ENCODE results near the gene NOC4L.

DNA sequence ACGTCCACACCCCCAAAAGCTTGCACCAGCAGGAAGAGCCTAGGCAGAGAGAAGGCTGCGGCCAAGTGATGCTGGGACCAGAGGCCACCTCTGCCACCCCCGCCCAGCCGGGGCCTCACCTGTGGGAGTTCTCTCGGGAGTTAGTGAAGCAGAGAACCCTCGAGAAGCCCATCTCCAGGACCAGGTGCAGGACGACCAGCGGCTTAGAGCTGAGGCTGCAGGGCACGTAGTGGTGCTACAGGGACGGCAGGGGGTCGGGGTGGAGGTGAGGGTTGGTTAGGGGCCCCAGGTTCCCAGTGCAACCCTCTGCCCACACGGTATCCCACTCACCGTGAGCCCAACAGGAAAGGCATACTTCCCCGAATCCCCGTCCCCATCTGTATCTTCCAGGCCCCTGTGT lies 3.8 kb upstream of the NOC4L start:
- TF ChIP-seq POLR2AphosphoS5 (IDR thresholded peaks at IDR 0.05; ENCODE audit: low read depth), result no peak
- TF ChIP-seq, protein P1, sequence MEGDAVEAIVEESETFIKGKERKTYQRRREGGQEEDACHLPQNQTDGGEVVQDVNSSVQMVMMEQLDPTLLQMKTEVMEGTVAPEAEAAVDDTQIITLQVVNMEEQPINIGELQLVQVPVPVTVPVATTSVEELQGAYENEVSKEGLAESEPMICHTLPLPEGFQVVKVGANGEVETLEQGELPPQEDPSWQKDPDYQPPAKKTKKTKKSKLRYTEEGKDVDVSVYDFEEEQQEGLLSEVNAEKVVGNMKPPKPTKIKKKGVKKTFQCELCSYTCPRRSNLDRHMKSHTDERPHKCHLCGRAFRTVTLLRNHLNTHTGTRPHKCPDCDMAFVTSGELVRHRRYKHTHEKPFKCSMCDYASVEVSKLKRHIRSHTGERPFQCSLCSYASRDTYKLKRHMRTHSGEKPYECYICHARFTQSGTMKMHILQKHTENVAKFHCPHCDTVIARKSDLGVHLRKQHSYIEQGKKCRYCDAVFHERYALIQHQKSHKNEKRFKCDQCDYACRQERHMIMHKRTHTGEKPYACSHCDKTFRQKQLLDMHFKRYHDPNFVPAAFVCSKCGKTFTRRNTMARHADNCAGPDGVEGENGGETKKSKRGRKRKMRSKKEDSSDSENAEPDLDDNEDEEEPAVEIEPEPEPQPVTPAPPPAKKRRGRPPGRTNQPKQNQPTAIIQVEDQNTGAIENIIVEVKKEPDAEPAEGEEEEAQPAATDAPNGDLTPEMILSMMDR (conservative IDR thresholded peaks at IDR 0.05; ENCODE audit: low read depth in 2 of 2), result no peak
- TF ChIP-seq EZH2phosphoT487 (IDR thresholded peaks at IDR 0.05; ENCODE audit: unreplicated experiment), result no peak
- no peak for TF ChIP-seq JUNB (IDR thresholded peaks at IDR 0.05; ENCODE audit: unreplicated experiment)
- TF ChIP-seq, protein P2, sequence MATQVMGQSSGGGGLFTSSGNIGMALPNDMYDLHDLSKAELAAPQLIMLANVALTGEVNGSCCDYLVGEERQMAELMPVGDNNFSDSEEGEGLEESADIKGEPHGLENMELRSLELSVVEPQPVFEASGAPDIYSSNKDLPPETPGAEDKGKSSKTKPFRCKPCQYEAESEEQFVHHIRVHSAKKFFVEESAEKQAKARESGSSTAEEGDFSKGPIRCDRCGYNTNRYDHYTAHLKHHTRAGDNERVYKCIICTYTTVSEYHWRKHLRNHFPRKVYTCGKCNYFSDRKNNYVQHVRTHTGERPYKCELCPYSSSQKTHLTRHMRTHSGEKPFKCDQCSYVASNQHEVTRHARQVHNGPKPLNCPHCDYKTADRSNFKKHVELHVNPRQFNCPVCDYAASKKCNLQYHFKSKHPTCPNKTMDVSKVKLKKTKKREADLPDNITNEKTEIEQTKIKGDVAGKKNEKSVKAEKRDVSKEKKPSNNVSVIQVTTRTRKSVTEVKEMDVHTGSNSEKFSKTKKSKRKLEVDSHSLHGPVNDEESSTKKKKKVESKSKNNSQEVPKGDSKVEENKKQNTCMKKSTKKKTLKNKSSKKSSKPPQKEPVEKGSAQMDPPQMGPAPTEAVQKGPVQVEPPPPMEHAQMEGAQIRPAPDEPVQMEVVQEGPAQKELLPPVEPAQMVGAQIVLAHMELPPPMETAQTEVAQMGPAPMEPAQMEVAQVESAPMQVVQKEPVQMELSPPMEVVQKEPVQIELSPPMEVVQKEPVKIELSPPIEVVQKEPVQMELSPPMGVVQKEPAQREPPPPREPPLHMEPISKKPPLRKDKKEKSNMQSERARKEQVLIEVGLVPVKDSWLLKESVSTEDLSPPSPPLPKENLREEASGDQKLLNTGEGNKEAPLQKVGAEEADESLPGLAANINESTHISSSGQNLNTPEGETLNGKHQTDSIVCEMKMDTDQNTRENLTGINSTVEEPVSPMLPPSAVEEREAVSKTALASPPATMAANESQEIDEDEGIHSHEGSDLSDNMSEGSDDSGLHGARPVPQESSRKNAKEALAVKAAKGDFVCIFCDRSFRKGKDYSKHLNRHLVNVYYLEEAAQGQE (IDR thresholded peaks at IDR 0.05; ENCODE audit: unreplicated experiment), result no peak
- TF ChIP-seq, protein P3, sequence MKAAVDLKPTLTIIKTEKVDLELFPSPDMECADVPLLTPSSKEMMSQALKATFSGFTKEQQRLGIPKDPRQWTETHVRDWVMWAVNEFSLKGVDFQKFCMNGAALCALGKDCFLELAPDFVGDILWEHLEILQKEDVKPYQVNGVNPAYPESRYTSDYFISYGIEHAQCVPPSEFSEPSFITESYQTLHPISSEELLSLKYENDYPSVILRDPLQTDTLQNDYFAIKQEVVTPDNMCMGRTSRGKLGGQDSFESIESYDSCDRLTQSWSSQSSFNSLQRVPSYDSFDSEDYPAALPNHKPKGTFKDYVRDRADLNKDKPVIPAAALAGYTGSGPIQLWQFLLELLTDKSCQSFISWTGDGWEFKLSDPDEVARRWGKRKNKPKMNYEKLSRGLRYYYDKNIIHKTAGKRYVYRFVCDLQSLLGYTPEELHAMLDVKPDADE (IDR thresholded peaks at IDR 0.05), result no peak
- no peak for TF ChIP-seq EZH2 (IDR thresholded peaks at IDR 0.05; ENCODE audit: low read depth, unreplicated experiment)
- no peak for TF ChIP-seq NANOG (IDR thresholded peaks at IDR 0.05; ENCODE audit: borderline replicate concordance)
- no peak for TF ChIP-seq ZNF114 (CRISPR knock-in tag; IDR thresholded peaks at IDR 0.05)
- TF ChIP-seq ZNF331 (CRISPR knock-in tag; IDR thresholded peaks at IDR 0.05; ENCODE audit: low read depth), result no peak
- TF ChIP-seq STAT1 (IDR thresholded peaks at IDR 0.05; ENCODE audit: unreplicated experiment), result no peak

Data from GM23338 (cell line).